Measurements from ENCODE around the gene SLC22A3. TPM values are rescaled to one million over a fixed set of nuclear protein-coding genes. Genes with fewer than 3 reads are reported as not detected.
"Not testable (repeated sequence)": the region's sequence is repeated elsewhere in the genome, so short reads cannot be mapped to it uniquely, and the experiment has no call there.

SLC22A3 gene
- total RNA-seq, 1 experiment from 2014 or later, result 2.4 TPM

GRCh38 chr6:160300076-160300695 lies 48.0 kb upstream of the SLC22A3 start:
- H3K4me3 ChIP-seq (ENCODE audit: low read depth, low read length), result no peak overlapping the region

DNA sequence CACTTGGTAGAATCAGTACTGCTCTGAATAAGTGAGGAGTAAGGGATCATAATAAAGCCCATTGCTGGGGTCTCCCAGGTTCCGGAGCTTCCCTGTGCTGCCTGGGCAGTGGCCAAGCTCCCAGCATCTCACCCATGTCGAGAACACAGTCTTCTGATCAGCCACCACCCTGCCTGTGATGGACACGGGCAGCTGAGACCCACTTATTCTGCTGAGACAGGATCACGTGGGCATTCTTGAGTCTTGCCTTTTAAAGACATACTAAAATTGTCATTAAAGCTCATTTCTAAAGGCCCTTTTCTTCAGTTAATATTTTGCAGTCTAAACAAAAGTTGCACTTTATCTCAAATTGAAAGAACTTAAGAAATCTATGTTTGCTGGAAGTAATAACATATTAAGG lies 46.8 kb upstream of the SLC22A3 start:
- Mint-ChIP-seq H3K4me3 (ENCODE audit: unreplicated experiment) (no peak overlapping the region), H3K4me1 (ENCODE audit: low read depth, unreplicated experiment) (peaks cover 7% of the 10 kb centered on the region), H3K27ac (ENCODE audit: unreplicated experiment) (no peak overlapping the region), H3K27me3 (ENCODE audit: insufficient read depth, unreplicated experiment) (no peaks in the 10 kb centered on the region), H3K36me3 (ENCODE audit: insufficient read depth, unreplicated experiment) (no peaks in the 10 kb centered on the region), H3K9me3 (ENCODE audit: unreplicated experiment) (peaks cover 33% of the 10 kb centered on the region)
- Histone ChIP-seq H3K4me1 (no peaks in the 10 kb centered on the region), H3K27me3 (replicated peaks; ENCODE audit: control insufficient read depth, insufficient read depth, low read length) (no peaks in the 10 kb centered on the region), H3K9me3 (peaks cover 3% of the 10 kb centered on the region; the same call in 1 of the 2 replicates), H3K4me3 (ENCODE audit: low read depth, low read length) (no peak overlapping the region), H3K36me3 (ENCODE audit: control insufficient read depth, insufficient read depth, low read length) (no peaks in the 10 kb centered on the region)
- intact Hi-C loops (cut with micrococcal nuclease; ENCODE audit: unreplicated experiment), result no loop called here
- TF ChIP-seq, protein P1, sequence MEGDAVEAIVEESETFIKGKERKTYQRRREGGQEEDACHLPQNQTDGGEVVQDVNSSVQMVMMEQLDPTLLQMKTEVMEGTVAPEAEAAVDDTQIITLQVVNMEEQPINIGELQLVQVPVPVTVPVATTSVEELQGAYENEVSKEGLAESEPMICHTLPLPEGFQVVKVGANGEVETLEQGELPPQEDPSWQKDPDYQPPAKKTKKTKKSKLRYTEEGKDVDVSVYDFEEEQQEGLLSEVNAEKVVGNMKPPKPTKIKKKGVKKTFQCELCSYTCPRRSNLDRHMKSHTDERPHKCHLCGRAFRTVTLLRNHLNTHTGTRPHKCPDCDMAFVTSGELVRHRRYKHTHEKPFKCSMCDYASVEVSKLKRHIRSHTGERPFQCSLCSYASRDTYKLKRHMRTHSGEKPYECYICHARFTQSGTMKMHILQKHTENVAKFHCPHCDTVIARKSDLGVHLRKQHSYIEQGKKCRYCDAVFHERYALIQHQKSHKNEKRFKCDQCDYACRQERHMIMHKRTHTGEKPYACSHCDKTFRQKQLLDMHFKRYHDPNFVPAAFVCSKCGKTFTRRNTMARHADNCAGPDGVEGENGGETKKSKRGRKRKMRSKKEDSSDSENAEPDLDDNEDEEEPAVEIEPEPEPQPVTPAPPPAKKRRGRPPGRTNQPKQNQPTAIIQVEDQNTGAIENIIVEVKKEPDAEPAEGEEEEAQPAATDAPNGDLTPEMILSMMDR (IDR thresholded peaks at IDR 0.05; ENCODE audit: insufficient read depth in 1 of 2, low read depth in 1 of 2, low read length in 1 of 2, severe bottlenecking in 1 of 2, unreplicated experiment in 1 of 2), result no peak
- CTCF ChIA-PET, result no interaction called here
- POLR2A ChIA-PET, result no interaction called here
- BruUV-seq (replicated peaks), result no TSS peak
- no peak for DNase-seq

More at GRCh38 chr6:160300076-160300695, 48.0 kb upstream of the SLC22A3 start:
- H3K9me3 ChIP-seq, result peaks cover 3% of the 10 kb centered on the region; the same call in 1 of the 2 replicates
- intact Hi-C loops (cut with micrococcal nuclease; ENCODE audit: unreplicated experiment), result no loop called here
- TF ChIP-seq, protein P1 (IDR thresholded peaks at IDR 0.05; ENCODE audit: insufficient read depth in 1 of 2, low read depth in 1 of 2, low read length in 1 of 2, severe bottlenecking in 1 of 2, unreplicated experiment in 1 of 2), result no peak
- H3K27ac Mint-ChIP-seq (ENCODE audit: unreplicated experiment), result no peak overlapping the region
- H3K27me3 Mint-ChIP-seq (ENCODE audit: insufficient read depth, unreplicated experiment), result no peaks in the 10 kb centered on the region
- H3K9me3 Mint-ChIP-seq (ENCODE audit: unreplicated experiment), result peaks cover 33% of the 10 kb centered on the region
- H3K36me3 ChIP-seq (ENCODE audit: control insufficient read depth, insufficient read depth, low read length), result no peaks in the 10 kb centered on the region
- POLR2A ChIA-PET, result no interaction called here
- CTCF ChIA-PET, result no interaction called here
- no peak overlapping the region for H3K4me3 Mint-ChIP-seq (ENCODE audit: unreplicated experiment)
- peak in 1 of 2 experiments; percentile 44 for DNase-seq
- H3K4me1 ChIP-seq, result no peaks in the 10 kb centered on the region
- no peaks in the 10 kb centered on the region for H3K36me3 Mint-ChIP-seq (ENCODE audit: insufficient read depth, unreplicated experiment)
- no peaks in the 10 kb centered on the region for H3K27me3 ChIP-seq (replicated peaks; ENCODE audit: control insufficient read depth, insufficient read depth, low read length)
- BruUV-seq (replicated peaks), result no TSS peak
- peaks cover 7% of the 10 kb centered on the region for H3K4me1 Mint-ChIP-seq (ENCODE audit: low read depth, unreplicated experiment)

GRCh38 chr6:160302431-160303082 lies 45.6 kb upstream of the SLC22A3 start:
- H3K9me3 Mint-ChIP-seq (ENCODE audit: unreplicated experiment), result peaks cover 33% of the 10 kb centered on the region
- H3K4me1 ChIP-seq; H3K4me3 ChIP-seq (ENCODE audit: low read depth, low read length); BruUV-seq (replicated peaks); H3K36me3 ChIP-seq (ENCODE audit: control insufficient read depth, insufficient read depth, low read length); intact Hi-C loops (cut with micrococcal nuclease; ENCODE audit: unreplicated experiment); H3K27me3 ChIP-seq (replicated peaks; ENCODE audit: control insufficient read depth, insufficient read depth, low read length); H3K4me3 Mint-ChIP-seq (ENCODE audit: unreplicated experiment); H3K36me3 Mint-ChIP-seq (ENCODE audit: insufficient read depth, unreplicated experiment); H3K4me1 Mint-ChIP-seq (ENCODE audit: low read depth, unreplicated experiment); H3K27ac Mint-ChIP-seq (ENCODE audit: unreplicated experiment); H3K9me3 ChIP-seq; POLR2A ChIA-PET; H3K27me3 Mint-ChIP-seq (ENCODE audit: insufficient read depth, unreplicated experiment); CTCF ChIA-PET; DNase-seq: not testable (repeated sequence)
